Sigmoid colon (tissue), 4 donors: ENCODE measurements around the gene ZDHHC13.

Experiments
- POLR2A ChIP-seq, 2 donors: fragments of 450-650 bp; IDR thresholded peaks; one replicate each; pipeline ENCODE4 v1.6.1; 2016; ENCODE audit warnings: antibody characterized with exemption in 2 of 2, mild to moderate bottlenecking in 2 of 2, moderate library complexity in 2 of 2
- POLR2AphosphoS5 ChIP-seq, 4 donors: sonication (generic); formaldehyde crosslinking; IDR thresholded peaks; one replicate each; pipeline ENCODE4 v1.6.1; 2017; ENCODE audit warnings: antibody characterized with exemption in 4 of 4
- TF ChIP-seq, protein P1 (sequence below), 4 experiments: fragments of 450-650 bp in 3 of 4; fragments of 200-600 bp in 1 of 4; IDR thresholded peaks; one replicate each; pipeline ENCODE4 v1.5.1; 2016 to 2019; ENCODE audit warnings: antibody characterized with exemption in 4 of 4, mild to moderate bottlenecking in 3 of 4, moderate library complexity in 2 of 4

DNA sequence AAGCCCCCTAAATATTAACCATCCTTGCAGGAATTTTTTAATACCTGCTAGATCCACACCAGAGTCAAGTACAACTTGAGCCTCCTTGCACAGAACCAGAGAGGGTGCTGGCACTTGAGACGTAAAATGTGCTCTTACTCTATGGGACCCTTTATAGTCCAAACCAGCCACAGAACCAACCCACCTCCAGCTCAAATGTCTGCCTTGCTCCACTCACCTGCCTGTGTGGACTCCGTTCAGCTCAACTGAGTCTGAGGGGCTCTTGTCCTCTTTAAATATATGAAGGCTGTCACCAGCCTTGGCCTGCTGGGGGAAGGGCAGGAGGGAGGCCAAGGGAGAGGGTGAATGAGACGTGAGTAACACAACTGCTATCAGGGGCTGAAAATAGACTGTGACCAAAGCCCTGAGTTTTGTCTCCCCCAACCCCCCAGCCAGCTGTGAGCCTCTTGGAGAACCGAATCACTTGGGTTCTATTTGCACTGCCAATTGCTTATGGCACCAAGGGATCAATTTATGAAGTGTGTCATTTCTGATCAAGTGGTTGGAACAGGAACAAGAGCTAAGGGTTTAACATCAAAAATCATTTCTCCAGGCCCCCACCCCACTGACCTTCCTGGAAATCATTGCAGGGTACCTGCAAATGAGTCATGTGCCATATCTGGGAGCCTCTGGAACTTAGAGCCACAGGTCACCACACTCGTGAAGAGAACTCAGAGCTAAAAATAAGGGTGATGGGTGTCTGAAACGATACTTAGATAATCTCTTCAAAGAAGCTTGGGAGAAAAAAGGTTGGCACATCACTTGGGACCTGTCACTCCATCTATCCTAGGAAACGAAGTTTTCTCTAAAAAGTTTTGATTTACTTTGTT, 85.0 kb downstream of the ZDHHC13 start, which contains the start of gene CSRP3:
- no peak for TF ChIP-seq POLR2A (IDR thresholded peaks at IDR 0.05)
- TF ChIP-seq, protein P1, sequence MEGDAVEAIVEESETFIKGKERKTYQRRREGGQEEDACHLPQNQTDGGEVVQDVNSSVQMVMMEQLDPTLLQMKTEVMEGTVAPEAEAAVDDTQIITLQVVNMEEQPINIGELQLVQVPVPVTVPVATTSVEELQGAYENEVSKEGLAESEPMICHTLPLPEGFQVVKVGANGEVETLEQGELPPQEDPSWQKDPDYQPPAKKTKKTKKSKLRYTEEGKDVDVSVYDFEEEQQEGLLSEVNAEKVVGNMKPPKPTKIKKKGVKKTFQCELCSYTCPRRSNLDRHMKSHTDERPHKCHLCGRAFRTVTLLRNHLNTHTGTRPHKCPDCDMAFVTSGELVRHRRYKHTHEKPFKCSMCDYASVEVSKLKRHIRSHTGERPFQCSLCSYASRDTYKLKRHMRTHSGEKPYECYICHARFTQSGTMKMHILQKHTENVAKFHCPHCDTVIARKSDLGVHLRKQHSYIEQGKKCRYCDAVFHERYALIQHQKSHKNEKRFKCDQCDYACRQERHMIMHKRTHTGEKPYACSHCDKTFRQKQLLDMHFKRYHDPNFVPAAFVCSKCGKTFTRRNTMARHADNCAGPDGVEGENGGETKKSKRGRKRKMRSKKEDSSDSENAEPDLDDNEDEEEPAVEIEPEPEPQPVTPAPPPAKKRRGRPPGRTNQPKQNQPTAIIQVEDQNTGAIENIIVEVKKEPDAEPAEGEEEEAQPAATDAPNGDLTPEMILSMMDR (IDR thresholded peaks at IDR 0.05), result no peak
- TF ChIP-seq POLR2AphosphoS5 (IDR thresholded peaks at IDR 0.05), result no peak
